H1 (cell line): Measurements from ENCODE around the gene DYRK2.

Experiments
- BCL11A ChIP-seq, 2 experiments: IDR thresholded peaks; one replicate each; pipeline ENCODE4 v1.6.1; 2011; ENCODE audit warnings: low read depth in 2 of 2, low read length in 2 of 2, mild to moderate bottlenecking in 2 of 2
- CHD1 ChIP-seq: IDR thresholded peaks from 2 replicates; pipeline ENCODE4 v1.6.1; 2012; ENCODE audit warnings: low read depth, low read length, improper control_type of control experiment
- EP300 ChIP-seq, 2 experiments: IDR thresholded peaks; 1 replicate in 1 of 2; 2 replicates in 1 of 2; pipeline ENCODE4 v1.6.1; 2011 to 2012; ENCODE audit warnings: low read depth in 2 of 2, low read length in 2 of 2, mild to moderate bottlenecking in 2 of 2, borderline replicate concordance in 1 of 2, inconsistent platforms in 1 of 2, moderate library complexity in 1 of 2
- EZH2 ChIP-seq: fragments of 200-600 bp; sonication (generic); IDR thresholded peaks from 2 replicates; pipeline ENCODE4 v1.7.1; 2012; ENCODE audit warnings: low read depth, mild to moderate bottlenecking, moderate library complexity, low read length, inconsistent platforms; ENCODE audit not compliant: severe bottlenecking
- GABPA ChIP-seq: IDR thresholded peaks from 2 replicates; pipeline ENCODE4 v1.6.1; 2011; ENCODE audit warnings: mild to moderate bottlenecking, low read length, moderate library complexity, borderline replicate concordance; ENCODE audit not compliant: insufficient read depth
- POLR2A ChIP-seq, 2 experiments: IDR thresholded peaks; 1 replicate in 1 of 2; 2 replicates in 1 of 2; pipeline ENCODE4 v1.6.1; 2011; ENCODE audit warnings: low read depth in 2 of 2, low read length in 2 of 2, mild to moderate bottlenecking in 2 of 2; ENCODE audit errors: control extremely low read depth in 1 of 2
- RNF2 ChIP-seq: fragments of 200-900, 300-1000 bp; sonication (generic); IDR thresholded peaks from 2 replicates; pipeline ENCODE4 v1.7.1; 2016; ENCODE audit warnings: borderline replicate concordance, low read depth, mild to moderate bottlenecking, antibody characterized with exemption, low read length; ENCODE audit not compliant: poor library complexity, severe bottlenecking; ENCODE audit errors: missing control alignments
- TF ChIP-seq, protein P1 (sequence below), 3 experiments: IDR thresholded peaks; 1 replicate in 2 of 3; 2 replicates in 1 of 3; pipeline versions ENCODE4 v1.5.1 to v1.6.1; 2011; ENCODE audit warnings: low read length in 3 of 3, mild to moderate bottlenecking in 3 of 3, inconsistent platforms in 2 of 3, low read depth in 1 of 3, moderate library complexity in 1 of 3; ENCODE audit not compliant: insufficient read depth in 1 of 3; ENCODE audit errors: control extremely low read depth in 1 of 3

DNA sequence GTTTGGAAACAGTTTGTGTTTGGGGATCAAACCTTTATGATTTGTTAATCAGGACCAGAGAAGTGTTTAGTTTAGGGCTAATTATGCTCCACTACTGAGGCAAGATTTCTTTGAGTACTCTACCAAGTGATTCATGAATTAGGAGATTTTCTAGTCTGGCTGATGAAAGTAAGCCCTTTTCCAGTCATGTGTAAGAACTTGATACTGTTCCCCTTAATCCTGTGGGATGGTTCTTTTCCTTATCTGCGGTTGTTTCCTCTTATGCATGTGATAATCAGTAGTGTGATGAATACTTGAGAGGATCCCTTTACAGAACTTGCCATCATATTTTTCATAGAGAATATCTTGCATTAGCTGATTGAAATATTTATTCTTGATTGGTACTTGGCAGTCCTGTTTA lies 42.1 kb downstream of the DYRK2 start:
- no peak for TF ChIP-seq EZH2
- TF ChIP-seq POLR2A (IDR thresholded peaks at IDR 0.05; ENCODE audit: control extremely low read depth in 1 of 2, low read depth in 2 of 2, low read length in 2 of 2), result no peak
- no peak for TF ChIP-seq CHD1
- TF ChIP-seq, protein P1, sequence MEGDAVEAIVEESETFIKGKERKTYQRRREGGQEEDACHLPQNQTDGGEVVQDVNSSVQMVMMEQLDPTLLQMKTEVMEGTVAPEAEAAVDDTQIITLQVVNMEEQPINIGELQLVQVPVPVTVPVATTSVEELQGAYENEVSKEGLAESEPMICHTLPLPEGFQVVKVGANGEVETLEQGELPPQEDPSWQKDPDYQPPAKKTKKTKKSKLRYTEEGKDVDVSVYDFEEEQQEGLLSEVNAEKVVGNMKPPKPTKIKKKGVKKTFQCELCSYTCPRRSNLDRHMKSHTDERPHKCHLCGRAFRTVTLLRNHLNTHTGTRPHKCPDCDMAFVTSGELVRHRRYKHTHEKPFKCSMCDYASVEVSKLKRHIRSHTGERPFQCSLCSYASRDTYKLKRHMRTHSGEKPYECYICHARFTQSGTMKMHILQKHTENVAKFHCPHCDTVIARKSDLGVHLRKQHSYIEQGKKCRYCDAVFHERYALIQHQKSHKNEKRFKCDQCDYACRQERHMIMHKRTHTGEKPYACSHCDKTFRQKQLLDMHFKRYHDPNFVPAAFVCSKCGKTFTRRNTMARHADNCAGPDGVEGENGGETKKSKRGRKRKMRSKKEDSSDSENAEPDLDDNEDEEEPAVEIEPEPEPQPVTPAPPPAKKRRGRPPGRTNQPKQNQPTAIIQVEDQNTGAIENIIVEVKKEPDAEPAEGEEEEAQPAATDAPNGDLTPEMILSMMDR (IDR thresholded peaks at IDR 0.05; ENCODE audit: control extremely low read depth in 1 of 3, insufficient read depth in 1 of 3, low read depth in 1 of 3, low read length in 3 of 3), result no peak
- no peak for TF ChIP-seq EP300 (IDR thresholded peaks at IDR 0.05; ENCODE audit: borderline replicate concordance in 1 of 2, low read depth in 2 of 2, low read length in 2 of 2)
- TF ChIP-seq RNF2, result no peak
- no peak for TF ChIP-seq GABPA
- no peak for TF ChIP-seq BCL11A (IDR thresholded peaks at IDR 0.05; ENCODE audit: low read depth in 2 of 2, low read length in 2 of 2)
